ENCODE results near the gene GPSM1. TPM values are rescaled to one million over a fixed set of nuclear protein-coding genes. Genes with fewer than 3 reads are reported as not detected.

Gene GPSM1
- total RNA-seq, 1 experiment from 2014 or later = 24.7 TPM

- no peak for DNase-seq
- Histone ChIP-seq H4K91ac (ENCODE audit: insufficient read length, low read depth, low read length) (no peak overlapping the region), H2BK5ac (ENCODE audit: insufficient read length, low read length) (no peak overlapping the region), H3T11ph (ENCODE audit: low read length) (no peak overlapping the region), H3K79me2 (ENCODE audit: insufficient read depth, low read length) (no peaks in the 10 kb centered on the region), H2BK20ac (ENCODE audit: low read depth, low read length, poor library complexity, severe bottlenecking) (no peak overlapping the region), H3K14ac (ENCODE audit: insufficient read depth, low read length) (no peak overlapping the region), H3K27ac (ENCODE audit: insufficient read length, low read depth, low read length) (no peak overlapping the region), H4K20me1 (ENCODE audit: control insufficient read depth, insufficient read depth, insufficient read length) (no peaks in the 10 kb centered on the region), H3K56ac (ENCODE audit: insufficient read length, low read depth, low read length) (no peak overlapping the region), H3K23ac (ENCODE audit: insufficient read length, low read depth, low read length) (no peak overlapping the region), H3K23me2 (ENCODE audit: insufficient read length, low read depth, low read length, poor library complexity, severe bottlenecking) (peaks cover 3% of the 10 kb centered on the region), H3K4me2 (ENCODE audit: insufficient read depth, insufficient read length, low read length) (no peak overlapping the region), H3K18ac (ENCODE audit: insufficient read length, low read depth, low read length) (no peak overlapping the region), H2BK120ac (ENCODE audit: low read depth, low read length, poor library complexity, severe bottlenecking) (no peak overlapping the region), H3K79me1 (ENCODE audit: insufficient read depth, low read depth, low read length, poor library complexity, severe bottlenecking) (no peaks in the 10 kb centered on the region), H4K5ac (ENCODE audit: insufficient read length, low read depth, low read length) (no peak overlapping the region), H3K4ac (ENCODE audit: low read depth, low read length) (no peak overlapping the region), H4K8ac (replicated peaks; ENCODE audit: insufficient read length, low read depth, low read length) (no peak overlapping the region), H2BK12ac (ENCODE audit: insufficient read length, low read depth, low read length) (no peak overlapping the region), H2AFZ (ENCODE audit: low read length) (no peak overlapping the region), H2AK5ac (ENCODE audit: insufficient read length, low read length) (no peak overlapping the region), H3K9ac (ENCODE audit: extremely low read depth, insufficient read length, low read length) (no peak overlapping the region), H3K4me1 (ENCODE audit: insufficient read depth, low read length) (no peaks in the 10 kb centered on the region), H2BK15ac (ENCODE audit: low read depth, low read length) (no peak overlapping the region), H3K27me3 (ENCODE audit: insufficient read depth, low read length) (no peaks in the 10 kb centered on the region), H3K9me3 (ENCODE audit: control insufficient read depth, low read depth, low read length) (no peaks in the 10 kb centered on the region)
- Mint-ChIP-seq H3K9me3 (peaks cover 0 to 3% of the 10 kb centered on the region in 2 experiments; a peak in 2 of 5 replicates), H3K27ac (no peak overlapping the region; a peak in 1 of 7 replicates), H3K36me3 (ENCODE audit: insufficient read depth in 1 of 3, low read depth in 3 of 3) (no peaks in the 10 kb centered on the region), H3K4me3 (no peak overlapping the region), H3K4me1 (peaks cover 4 to 7% of the 10 kb centered on the region in 2 experiments; a peak in 2 of 4 replicates), H3K27me3 (ENCODE audit: low read depth) (peaks cover 9% of the 10 kb centered on the region)
- TF ChIP-seq CTCF (conservative IDR thresholded peaks at IDR 0.05) = no peak
- no CpG with 5 or more reads among the region's 22 CpGs for WGBS (ENCODE audit: extremely low coverage, insufficient read length, low lambda C conversion rate)
These were observed 43.0 kb upstream of the GPSM1 start for GRCh38 chr9:136284311-136284710.
